D341Med (cell line): ENCODE measurements around the gene ZNF740.
"Not testable (repeated sequence)": the region's sequence is repeated elsewhere in the genome, so short reads cannot be mapped to it uniquely, and the experiment has no call there.

ENCODE experiments used
- DNase-seq: peaks from one replicate; pipeline ENCODE4 v3.0.0; 2012; ENCODE audit warnings: low spot score

ZNF740 gene

GRCh38 chr12:53173085-53173715 is 7.3 kb upstream of the ZNF740 start:
- DNase-seq, result no peak

- DNase-seq, result no peak
These were observed 5.5 kb upstream of the ZNF740 start for GRCh38 chr12:53174881-53175491.

- no peak for DNase-seq
These were observed 3.8 kb upstream of the ZNF740 start for GRCh38 chr12:53176750-53177149.

- not testable (repeated sequence) for DNase-seq
These were observed 3.1 kb upstream of the ZNF740 start for GRCh38 chr12:53177447-53177846.

- not testable (repeated sequence) for DNase-seq
These were observed 1.7 kb upstream of the ZNF740 start for GRCh38 chr12:53178803-53179202.

GRCh38 chr12:53179687-53180219 is 769 bp upstream of the ZNF740 start:
- peak; percentile 63 for DNase-seq

- DNase-seq, result peak; percentile 98
These were observed 566 bp downstream of the ZNF740 start for GRCh38 chr12:53180931-53181645.

- DNase-seq, result no peak
These were observed 1.4 kb downstream of the ZNF740 start for GRCh38 chr12:53181935-53182334.

GRCh38 chr12:53182903-53183302 is 2.4 kb downstream of the ZNF740 start:
- no peak for DNase-seq

GRCh38 chr12:53184828-53185227 is 4.3 kb downstream of the ZNF740 start:
- no peak for DNase-seq

- no peak for DNase-seq
These were observed 5.1 kb downstream of the ZNF740 start for GRCh38 chr12:53185582-53186153.

- DNase-seq, result no peak
These were observed 6.2 kb downstream of the ZNF740 start for GRCh38 chr12:53186745-53187144.

- DNase-seq, result no peak
These were observed 6.8 kb downstream of the ZNF740 start for GRCh38 chr12:53187145-53187899.

- peak; percentile 86 for DNase-seq
These were observed 9.7 kb downstream of the ZNF740 start for GRCh38 chr12:53190108-53190729.

GRCh38 chr12:53191096-53191884 is 10.8 kb downstream of the ZNF740 start:
- no peak for DNase-seq

- no peak for DNase-seq
These were observed 11.5 kb downstream of the ZNF740 start for GRCh38 chr12:53191885-53192530.

GRCh38 chr12:53192531-53193021 is 12.1 kb downstream of the ZNF740 start:
- DNase-seq, result no peak

- no peak for DNase-seq
These were observed 12.5 kb downstream of the ZNF740 start for GRCh38 chr12:53193040-53193439.

- DNase-seq, result no peak
These were observed 13.6 kb downstream of the ZNF740 start for GRCh38 chr12:53193985-53194716.
